SK-N-SH (cell line): ENCODE measurements around the gene POGZ.

Experiments used
- CTCF ChIP-seq: fragments of 200-600 bp; sonication (generic); IDR thresholded peaks from 2 replicates; pipeline ENCODE4 v1.6.1; 2017; ENCODE audit warnings: antibody characterized with exemption, mild to moderate bottlenecking, moderate library complexity
- EZH2phosphoT487 ChIP-seq: fragments of 200-600 bp; sonication (generic); IDR thresholded peaks from 2 replicates; pipeline ENCODE4 v1.6.1; 2017; ENCODE audit warnings: low read depth, mixed run types, mild to moderate bottlenecking, antibody characterized with exemption, moderate library complexity, borderline replicate concordance
- FOXJ3 ChIP-seq: sonication (generic); formaldehyde crosslinking; IDR thresholded peaks from 2 replicates; pipeline ENCODE4 v1.5.1; 2020; ENCODE audit warnings: mild to moderate bottlenecking, missing genetic modification reagents
- IRF3 ChIP-seq: fragments of 150-350 bp; IDR thresholded peaks from 2 replicates; pipeline ENCODE4 v1.6.1; 2016; ENCODE audit warnings: mild to moderate bottlenecking, low read depth, low read length
- MAX ChIP-seq: IDR thresholded peaks from 2 replicates; pipeline ENCODE4 v1.4.0; 2012; ENCODE audit warnings: low read depth
- NRF1 ChIP-seq: IDR thresholded peaks from 2 replicates; pipeline ENCODE4 v1.6.1; 2012; ENCODE audit warnings: low read depth, mild to moderate bottlenecking, low read length
- RFX5 ChIP-seq: IDR thresholded peaks from 2 replicates; pipeline ENCODE4 v1.6.1; 2012; ENCODE audit warnings: mild to moderate bottlenecking, improper control_type of control experiment, low read length
- TEAD4 ChIP-seq: IDR thresholded peaks from 2 replicates; pipeline ENCODE4 v1.4.0; 2012; ENCODE audit warnings: mild to moderate bottlenecking, borderline replicate concordance; ENCODE audit not compliant: insufficient read depth

- TF ChIP-seq EZH2phosphoT487 (no peak), MAX (no peak), CTCF (no peak), RFX5 (no peak), NRF1 (no peak), TEAD4 (no peak), FOXJ3 (CRISPR knock-in tag) (no peak), IRF3 (no peak)
Observed at GRCh38 chr1:151425103-151425502, 34.2 kb downstream of the POGZ start.
